IPS-18a (cell line): Measurements from ENCODE around the gene MRPL40.
A peak's percentile ranks its signal among the peaks of the same experiment; 100 is the strongest.

ENCODE experiments used
- H3K27ac ChIP-seq: one replicate; pipeline ENCODE4 v1.5.1; 2013; ENCODE audit warnings: low read length
- H3K27me3 ChIP-seq: one replicate; pipeline ENCODE4 v1.6.1; 2013; ENCODE audit warnings: mild to moderate bottlenecking, low read length; ENCODE audit not compliant: control insufficient read depth, insufficient read depth
- H3K36me3 ChIP-seq: one replicate; pipeline ENCODE4 v1.6.1; 2013; ENCODE audit warnings: low read depth, low read length; ENCODE audit not compliant: control insufficient read depth
- H3K4me1 ChIP-seq: one replicate; pipeline ENCODE4 v1.6.1; 2013; ENCODE audit warnings: low read depth, low read length; ENCODE audit not compliant: control insufficient read depth
- H3K4me3 ChIP-seq: one replicate; pipeline ENCODE4 v1.5.1; 2013; ENCODE audit warnings: low read length
- H3K9ac ChIP-seq: one replicate; pipeline ENCODE4 v1.6.1; 2013; ENCODE audit warnings: mild to moderate bottlenecking, low read length, moderate library complexity
- H3K9me3 ChIP-seq: one replicate; pipeline ENCODE4 v1.6.1; 2013; ENCODE audit warnings: low read depth, low read length; ENCODE audit not compliant: control insufficient read depth

MRPL40 gene

GRCh38 chr22:19432133-19432851, at the start of gene MRPL40:
MRPL40 (plus strand) TSS chr22:19432545; CDS start chr22:19432555, 10 bp downstream.
- peaks cover 13% of the 10 kb centered on the region for H3K36me3 ChIP-seq
- no peaks in the 10 kb centered on the region for H3K4me1 ChIP-seq
- peak within 1 kb of the TSS; percentile 89 for H3K4me3 ChIP-seq

GRCh38 chr22:19383292-19383691, 49.1 kb upstream of the MRPL40 start:
- Histone ChIP-seq H3K4me1 (no peaks in the 10 kb centered on the region), H3K4me3 (no peak overlapping the region), H3K36me3 (peaks cover 64% of the 10 kb centered on the region), H3K27ac (no peak overlapping the region), H3K27me3 (no peaks in the 10 kb centered on the region), H3K9me3 (no peaks in the 10 kb centered on the region), H3K9ac (no peak overlapping the region)

More at GRCh38 chr22:19432133-19432851, at the start of gene MRPL40:
- H3K27me3 ChIP-seq = no peaks in the 10 kb centered on the region
- H3K9ac ChIP-seq = peak within 1 kb of the TSS; percentile 89
- H3K27ac ChIP-seq = no peak within 1 kb of the TSS
- H3K9me3 ChIP-seq = no peaks in the 10 kb centered on the region

- peaks cover 82% of the 10 kb centered on the region for H3K36me3 ChIP-seq
- no peak overlapping the region for H3K4me3 ChIP-seq
- no peaks in the 10 kb centered on the region for H3K27me3 ChIP-seq
- H3K9me3 ChIP-seq = no peaks in the 10 kb centered on the region
- no peak overlapping the region for H3K9ac ChIP-seq
- no peaks in the 10 kb centered on the region for H3K4me1 ChIP-seq
- no peak overlapping the region for H3K27ac ChIP-seq
Measured at GRCh38 chr22:19385221-19385906, 47.0 kb upstream of the MRPL40 start.

GRCh38 chr22:19386248-19386647, 46.1 kb upstream of the MRPL40 start:
- H3K4me1 ChIP-seq = no peaks in the 10 kb centered on the region
- H3K4me3 ChIP-seq = no peak overlapping the region
- no peak overlapping the region for H3K9ac ChIP-seq
- no peaks in the 10 kb centered on the region for H3K9me3 ChIP-seq
- H3K36me3 ChIP-seq = peaks cover 90% of the 10 kb centered on the region
- no peaks in the 10 kb centered on the region for H3K27me3 ChIP-seq
- H3K27ac ChIP-seq = no peak overlapping the region

GRCh38 chr22:19387038-19387437, 45.3 kb upstream of the MRPL40 start:
- Histone ChIP-seq H3K4me3 (no peak overlapping the region), H3K4me1 (no peaks in the 10 kb centered on the region), H3K27ac (no peak overlapping the region), H3K36me3 (peaks cover 87% of the 10 kb centered on the region), H3K9me3 (no peaks in the 10 kb centered on the region), H3K27me3 (no peaks in the 10 kb centered on the region), H3K9ac (no peak overlapping the region)

GRCh38 chr22:19387575-19387974, 44.8 kb upstream of the MRPL40 start:
- Histone ChIP-seq H3K27ac (no peak overlapping the region), H3K9ac (no peak overlapping the region), H3K9me3 (no peaks in the 10 kb centered on the region), H3K4me1 (no peaks in the 10 kb centered on the region), H3K27me3 (no peaks in the 10 kb centered on the region), H3K36me3 (peaks cover 87% of the 10 kb centered on the region), H3K4me3 (no peak overlapping the region)

- H3K36me3 ChIP-seq = peaks cover 82% of the 10 kb centered on the region
- H3K9me3 ChIP-seq = no peaks in the 10 kb centered on the region
- no peak overlapping the region for H3K9ac ChIP-seq
- H3K4me3 ChIP-seq = no peak overlapping the region
- H3K4me1 ChIP-seq = no peaks in the 10 kb centered on the region
- H3K27ac ChIP-seq = no peak overlapping the region
- no peaks in the 10 kb centered on the region for H3K27me3 ChIP-seq
Measured at GRCh38 chr22:19393704-19394103, 38.6 kb upstream of the MRPL40 start.

- Histone ChIP-seq H3K27me3 (no peaks in the 10 kb centered on the region), H3K9me3 (no peaks in the 10 kb centered on the region), H3K27ac (no peak overlapping the region), H3K36me3 (peaks cover 76% of the 10 kb centered on the region), H3K4me3 (no peak overlapping the region), H3K9ac (no peak overlapping the region), H3K4me1 (no peaks in the 10 kb centered on the region)
Measured at GRCh38 chr22:19394274-19395050, 37.9 kb upstream of the MRPL40 start.

- Histone ChIP-seq H3K27me3 (no peaks in the 10 kb centered on the region), H3K27ac (no peak overlapping the region), H3K9ac (no peak overlapping the region), H3K4me1 (no peaks in the 10 kb centered on the region), H3K9me3 (no peaks in the 10 kb centered on the region), H3K36me3 (peaks cover 68% of the 10 kb centered on the region), H3K4me3 (no peak overlapping the region)
Measured at GRCh38 chr22:19395276-19395675, 37.1 kb upstream of the MRPL40 start.

- Histone ChIP-seq H3K27me3 (no peaks in the 10 kb centered on the region), H3K4me3 (no peak overlapping the region), H3K36me3 (peaks cover 66% of the 10 kb centered on the region), H3K27ac (no peak overlapping the region), H3K9me3 (no peaks in the 10 kb centered on the region), H3K9ac (no peak overlapping the region), H3K4me1 (no peaks in the 10 kb centered on the region)
Measured at GRCh38 chr22:19396561-19396933, 35.8 kb upstream of the MRPL40 start.

GRCh38 chr22:19396934-19397733, 35.2 kb upstream of the MRPL40 start:
- no peak overlapping the region for H3K9ac ChIP-seq
- H3K27me3 ChIP-seq = no peaks in the 10 kb centered on the region
- H3K27ac ChIP-seq = no peak overlapping the region
- H3K36me3 ChIP-seq = peaks cover 66% of the 10 kb centered on the region
- no peak overlapping the region for H3K4me3 ChIP-seq
- no peaks in the 10 kb centered on the region for H3K4me1 ChIP-seq
- no peaks in the 10 kb centered on the region for H3K9me3 ChIP-seq
